ENCODE measurements around the gene FNDC1.

The FNDC1 gene

GRCh38 chr6:159212028-159212427, 42.8 kb downstream of the FNDC1 start:
- no peak for DNase-seq (ENCODE audit: low read depth in 2 of 2)

- no peak for DNase-seq (ENCODE audit: low read depth in 2 of 2)
Observed at GRCh38 chr6:159212525-159213280, 43.5 kb downstream of the FNDC1 start.

- DNase-seq (ENCODE audit: low read depth in 2 of 2) = no peak
Observed at GRCh38 chr6:159213405-159213804, 44.2 kb downstream of the FNDC1 start.

GRCh38 chr6:159214281-159214680, 45.1 kb downstream of the FNDC1 start:
- DNase-seq (ENCODE audit: low read depth in 2 of 2) = no peak

GRCh38 chr6:159217595-159218275, 48.5 kb downstream of the FNDC1 start:
- DNase-seq (ENCODE audit: low read depth in 2 of 2) = no peak

- no peak for DNase-seq (ENCODE audit: low read depth in 2 of 2)
Observed at GRCh38 chr6:159220093-159220492, 50.9 kb downstream of the FNDC1 start.

GRCh38 chr6:159221486-159222170, 52.4 kb downstream of the FNDC1 start:
- no peak for DNase-seq (ENCODE audit: low read depth in 2 of 2)

- no peak for DNase-seq (ENCODE audit: low read depth in 2 of 2)
Observed at GRCh38 chr6:159224452-159224851, 55.3 kb downstream of the FNDC1 start.

- DNase-seq (ENCODE audit: low read depth in 2 of 2) = no peak
Observed at GRCh38 chr6:159229651-159230051, 60.5 kb downstream of the FNDC1 start.

- DNase-seq (ENCODE audit: low read depth in 2 of 2) = no peak
Observed at GRCh38 chr6:159232106-159232645, 63.0 kb downstream of the FNDC1 start.

- DNase-seq (ENCODE audit: low read depth in 2 of 2) = no peak
Observed at GRCh38 chr6:159232751-159233150, 63.6 kb downstream of the FNDC1 start.

- DNase-seq (ENCODE audit: low read depth in 2 of 2) = no peak
Observed at GRCh38 chr6:159233365-159234101, 64.3 kb downstream of the FNDC1 start.

- no peak for DNase-seq (ENCODE audit: low read depth in 2 of 2)
Observed at GRCh38 chr6:159234102-159234553, 64.9 kb downstream of the FNDC1 start.

GRCh38 chr6:159238920-159239558, 69.8 kb downstream of the FNDC1 start:
- DNase-seq (ENCODE audit: low read depth in 2 of 2) = no peak

- DNase-seq (ENCODE audit: low read depth in 2 of 2) = no peak
Observed at GRCh38 chr6:159249128-159249527, 79.9 kb downstream of the FNDC1 start.

- no peak for DNase-seq (ENCODE audit: low read depth in 2 of 2)
Observed at GRCh38 chr6:159249752-159250151, 80.6 kb downstream of the FNDC1 start.

GRCh38 chr6:159250633-159251032, 81.4 kb downstream of the FNDC1 start:
- DNase-seq (ENCODE audit: low read depth in 2 of 2) = no peak

GRCh38 chr6:159252955-159253508, 83.8 kb downstream of the FNDC1 start:
- DNase-seq (ENCODE audit: low read depth in 2 of 2) = no peak

GRCh38 chr6:159254186-159254585, 85.0 kb downstream of the FNDC1 start:
- DNase-seq (ENCODE audit: low read depth in 2 of 2) = no peak

- DNase-seq (ENCODE audit: low read depth in 2 of 2) = no peak
Observed at GRCh38 chr6:159255434-159255951, 86.3 kb downstream of the FNDC1 start.

GRCh38 chr6:159256128-159256527, 86.9 kb downstream of the FNDC1 start:
- DNase-seq (ENCODE audit: low read depth in 2 of 2) = no peak

Data from activated CD4-positive, alpha-beta T cell treated with anti-CD3 and anti-CD28 coated beads for 24 hours (primary cell).